Measurements from ENCODE around the gene LRRC4C.

LRRC4C gene

GRCh38 chr11:41320238-41320637, 139.2 kb downstream of the LRRC4C start:
- DNase-seq: no peak

- DNase-seq: no peak
These were observed 140.0 kb downstream of the LRRC4C start for GRCh38 chr11:41319434-41319833.

GRCh38 chr11:41316751-41317150, 142.7 kb downstream of the LRRC4C start:
- DNase-seq: no peak

GRCh38 chr11:41313226-41313625, 146.2 kb downstream of the LRRC4C start:
- DNase-seq: no peak

- DNase-seq: no peak
These were observed 149.7 kb downstream of the LRRC4C start for GRCh38 chr11:41309716-41310115.

- DNase-seq: no peak
These were observed 150.3 kb downstream of the LRRC4C start for GRCh38 chr11:41309111-41309522.

- no peak for DNase-seq
These were observed 151.2 kb downstream of the LRRC4C start for GRCh38 chr11:41308286-41308685.

- DNase-seq: no peak
These were observed 152.0 kb downstream of the LRRC4C start for GRCh38 chr11:41307296-41308080.

- no peak for DNase-seq
These were observed 153.0 kb downstream of the LRRC4C start for GRCh38 chr11:41306431-41306830.

- no peak for DNase-seq
These were observed 158.4 kb downstream of the LRRC4C start for GRCh38 chr11:41301023-41301422.

- DNase-seq: no peak
These were observed 170.0 kb downstream of the LRRC4C start for GRCh38 chr11:41289408-41289807.

- no peak for DNase-seq
These were observed 172.7 kb downstream of the LRRC4C start for GRCh38 chr11:41286751-41287150.

GRCh38 chr11:41284354-41284753, 175.1 kb downstream of the LRRC4C start:
- no peak for DNase-seq

GRCh38 chr11:41283191-41283930, 176.1 kb downstream of the LRRC4C start:
- DNase-seq: no peak

- DNase-seq: no peak
These were observed 177.1 kb downstream of the LRRC4C start for GRCh38 chr11:41282395-41282794.

- DNase-seq: no peak
These were observed 178.2 kb downstream of the LRRC4C start for GRCh38 chr11:41281131-41281742.

- no peak for DNase-seq
These were observed 184.6 kb downstream of the LRRC4C start for GRCh38 chr11:41274831-41275230.

GRCh38 chr11:41273908-41274307, 185.5 kb downstream of the LRRC4C start:
- no peak for DNase-seq

- no peak for DNase-seq
These were observed 192.0 kb downstream of the LRRC4C start for GRCh38 chr11:41267451-41267850.

GRCh38 chr11:41256041-41256440, 203.4 kb downstream of the LRRC4C start:
- DNase-seq: no peak

- no peak for DNase-seq
These were observed 204.5 kb downstream of the LRRC4C start for GRCh38 chr11:41254966-41255365.

GRCh38 chr11:41250408-41250935, 209.0 kb downstream of the LRRC4C start:
- DNase-seq: no peak

GRCh38 chr11:41247621-41248020, 211.8 kb downstream of the LRRC4C start:
- DNase-seq: no peak

- no peak for DNase-seq
These were observed 213.1 kb downstream of the LRRC4C start for GRCh38 chr11:41246399-41246745.

Measured in NCI-H510A treated with DMSO at 0.1 percent for 48 hours (cell line).